Liver (tissue), 9 donors: ENCODE results near the gene SEC22A. TPM values are rescaled to one million over a fixed set of nuclear protein-coding genes. Genes with fewer than 3 reads are reported as not detected.

Source experiments
- DNase-seq: peaks from one replicate; pipeline ENCODE4 v3.0.0-alpha.2; 2017; ENCODE audit warnings: low spot score
- H3K27ac ChIP-seq, 2 donors: one replicate each; pipeline ENCODE4 v1.7.0; 2013; ENCODE audit warnings: inconsistent platforms in 2 of 2, low read length in 2 of 2, control low read depth in 1 of 2, low read depth in 1 of 2, mild to moderate bottlenecking in 1 of 2
- H3K27me3 ChIP-seq, 4 donors: one replicate each; pipeline versions ENCODE4 v1.6.1 to v1.7.0; 2013; ENCODE audit warnings: low read length in 3 of 4, inconsistent platforms in 1 of 4, mild to moderate bottlenecking in 1 of 4, moderate library complexity in 1 of 4; ENCODE audit not compliant: control insufficient read depth in 4 of 4, insufficient read depth in 4 of 4
- H3K36me3 ChIP-seq, 4 donors: one replicate each; pipeline versions ENCODE4 v1.6.1 to v1.7.0; 2013; ENCODE audit warnings: low read length in 3 of 4, mild to moderate bottlenecking in 3 of 4, low read depth in 1 of 4, moderate library complexity in 1 of 4; ENCODE audit not compliant: control insufficient read depth in 4 of 4, insufficient read depth in 3 of 4
- H3K4me1 ChIP-seq, 4 donors: one replicate each; pipeline versions ENCODE4 v1.6.1 to v1.7.0; 2013; ENCODE audit warnings: low read length in 3 of 4, mild to moderate bottlenecking in 3 of 4, moderate library complexity in 1 of 4; ENCODE audit not compliant: control insufficient read depth in 4 of 4, insufficient read depth in 4 of 4
- H3K4me3 ChIP-seq, 3 donors: one replicate each; pipeline versions ENCODE4 v1.6.1 to v1.7.0; 2013; ENCODE audit warnings: low read length in 3 of 3, control low read depth in 1 of 3, low read depth in 1 of 3, mild to moderate bottlenecking in 1 of 3
- H3K9ac ChIP-seq, 2 donors: one replicate each; pipeline ENCODE4 v1.7.0; 2013; ENCODE audit warnings: low read length in 2 of 2, mild to moderate bottlenecking in 2 of 2, moderate library complexity in 2 of 2, control low read depth in 1 of 2, low read depth in 1 of 2
- H3K9me3 ChIP-seq, 4 donors: one replicate each; pipeline versions ENCODE4 v1.6.1 to v1.7.0; 2013; ENCODE audit warnings: low read length in 3 of 4; ENCODE audit not compliant: control insufficient read depth in 4 of 4
- EGR1 ChIP-seq, 2 donors: IDR thresholded peaks; 2 replicates each; pipeline ENCODE4 v1.6.1; 2016 to 2018; ENCODE audit warnings: antibody characterized with exemption in 2 of 2, low read depth in 2 of 2
- FOXA1 ChIP-seq: IDR thresholded peaks from 2 replicates; pipeline ENCODE4 v1.6.1; 2016; ENCODE audit warnings: antibody characterized with exemption
- GABPA ChIP-seq, 2 donors: IDR thresholded peaks in 1 of 2; conservative IDR thresholded peaks in 1 of 2; 2 replicates each; pipeline ENCODE4 v1.6.1; 2016; ENCODE audit warnings: antibody characterized with exemption in 2 of 2, mild to moderate bottlenecking in 1 of 2, moderate library complexity in 1 of 2
- HNF4A ChIP-seq, 2 donors: conservative IDR thresholded peaks; 2 replicates each; pipeline ENCODE4 v1.6.1; 2016; ENCODE audit warnings: antibody characterized with exemption in 2 of 2, mild to moderate bottlenecking in 2 of 2
- HNF4G ChIP-seq: IDR thresholded peaks from 2 replicates; pipeline ENCODE4 v1.6.1; 2016; ENCODE audit warnings: antibody characterized with exemption
- JUND ChIP-seq, 2 donors: IDR thresholded peaks; 2 replicates each; pipeline ENCODE4 v1.6.1; 2016; ENCODE audit warnings: antibody characterized with exemption in 2 of 2
- RAD21 ChIP-seq, 2 donors: IDR thresholded peaks; 2 replicates each; pipeline ENCODE4 v1.6.1; 2016; ENCODE audit warnings: antibody characterized with exemption in 2 of 2, mild to moderate bottlenecking in 2 of 2
- RXRA ChIP-seq, 2 donors: IDR thresholded peaks; 2 replicates each; pipeline ENCODE4 v1.6.1; 2017 to 2018; ENCODE audit warnings: antibody characterized with exemption in 2 of 2, mild to moderate bottlenecking in 1 of 2
- SP1 ChIP-seq: IDR thresholded peaks from 2 replicates; pipeline ENCODE4 v1.6.1; 2018; ENCODE audit warnings: antibody characterized with exemption, mild to moderate bottlenecking
- TAF1 ChIP-seq: conservative IDR thresholded peaks from 2 replicates; pipeline ENCODE4 v1.6.1; 2016; ENCODE audit warnings: antibody characterized with exemption, mild to moderate bottlenecking
- YY1 ChIP-seq: IDR thresholded peaks from 2 replicates; pipeline ENCODE4 v1.6.1; 2016; ENCODE audit warnings: antibody characterized with exemption, mild to moderate bottlenecking
- WGBS: extraction: QIAGEN DNeasy Blood & Tissue Kit; methylation state at CpG from one replicate; pipeline ENCODE4 v1.1.7; 2013; 5-methylcytosine and 5-hydroxymethylcytosine counted together
- polyA plus RNA-seq, 2 donors: library from polyadenylated mRNA; stranded (reverse) in 1 of 2; unstranded in 1 of 2; fragments of 200-250 nt in 1 of 2; fragments of >200 nt in 1 of 2; fragmentation: Nextera tagmentation in 1 of 2; extraction: Ambion mirVana in 1 of 2; gene quantifications; one replicate each; pipeline versions ENCODE4 v1.2.1 to v1.2.3, GENCODE V29; 2013 to 2015
- total RNA-seq, 2 donors: library from RNA; depleted of rRNA; stranded (reverse); fragments of >200 nt; gene quantifications; one replicate each; pipeline ENCODE4 v1.2.3, GENCODE V29; 2014
- TF ChIP-seq, protein P1 (sequence below): IDR thresholded peaks from 2 replicates; pipeline ENCODE4 v1.6.1; 2016; ENCODE audit warnings: antibody characterized with exemption, mild to moderate bottlenecking
- TF ChIP-seq, protein P2 (sequence below): IDR thresholded peaks from 2 replicates; pipeline ENCODE4 v1.6.1; 2016; ENCODE audit warnings: antibody characterized with exemption
- TF ChIP-seq, protein P3 (sequence below): IDR thresholded peaks from 2 replicates; pipeline ENCODE4 v1.6.1; 2016; ENCODE audit warnings: antibody characterized with exemption
- TF ChIP-seq, protein P4 (sequence below): IDR thresholded peaks from 2 replicates; pipeline ENCODE4 v1.6.1; 2016; ENCODE audit warnings: antibody characterized with exemption
- donor health status: healthy.
- donor health status: healthy.
- donor health status: healthy.
- donor health status: healthy.
- donor health status: healthy.

Gene SEC22A
- total and polyA plus RNA-seq, 4 donors = 9.7 to 21.7 (median 16.1) TPM

DNA sequence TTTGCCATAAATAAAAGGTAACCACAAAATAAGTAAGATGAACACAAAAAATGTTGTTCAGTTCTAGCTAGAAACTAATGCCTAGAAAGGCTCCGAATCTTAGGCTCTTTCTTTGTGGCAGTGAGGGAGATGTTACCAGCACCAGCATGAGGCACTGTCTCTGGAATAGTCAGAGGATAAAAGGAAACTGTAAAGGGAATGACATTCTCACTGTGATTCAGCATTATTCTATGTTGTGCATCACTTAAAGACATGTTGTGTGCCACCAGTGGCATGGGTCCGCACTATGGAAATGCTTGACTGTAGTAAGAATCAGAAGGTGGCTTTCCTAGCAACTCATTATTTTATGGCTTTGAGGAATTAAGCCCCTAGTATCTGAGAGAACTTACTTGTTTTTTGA lies 70.8 kb downstream of the SEC22A start (continued):
- TF ChIP-seq, protein P1, sequence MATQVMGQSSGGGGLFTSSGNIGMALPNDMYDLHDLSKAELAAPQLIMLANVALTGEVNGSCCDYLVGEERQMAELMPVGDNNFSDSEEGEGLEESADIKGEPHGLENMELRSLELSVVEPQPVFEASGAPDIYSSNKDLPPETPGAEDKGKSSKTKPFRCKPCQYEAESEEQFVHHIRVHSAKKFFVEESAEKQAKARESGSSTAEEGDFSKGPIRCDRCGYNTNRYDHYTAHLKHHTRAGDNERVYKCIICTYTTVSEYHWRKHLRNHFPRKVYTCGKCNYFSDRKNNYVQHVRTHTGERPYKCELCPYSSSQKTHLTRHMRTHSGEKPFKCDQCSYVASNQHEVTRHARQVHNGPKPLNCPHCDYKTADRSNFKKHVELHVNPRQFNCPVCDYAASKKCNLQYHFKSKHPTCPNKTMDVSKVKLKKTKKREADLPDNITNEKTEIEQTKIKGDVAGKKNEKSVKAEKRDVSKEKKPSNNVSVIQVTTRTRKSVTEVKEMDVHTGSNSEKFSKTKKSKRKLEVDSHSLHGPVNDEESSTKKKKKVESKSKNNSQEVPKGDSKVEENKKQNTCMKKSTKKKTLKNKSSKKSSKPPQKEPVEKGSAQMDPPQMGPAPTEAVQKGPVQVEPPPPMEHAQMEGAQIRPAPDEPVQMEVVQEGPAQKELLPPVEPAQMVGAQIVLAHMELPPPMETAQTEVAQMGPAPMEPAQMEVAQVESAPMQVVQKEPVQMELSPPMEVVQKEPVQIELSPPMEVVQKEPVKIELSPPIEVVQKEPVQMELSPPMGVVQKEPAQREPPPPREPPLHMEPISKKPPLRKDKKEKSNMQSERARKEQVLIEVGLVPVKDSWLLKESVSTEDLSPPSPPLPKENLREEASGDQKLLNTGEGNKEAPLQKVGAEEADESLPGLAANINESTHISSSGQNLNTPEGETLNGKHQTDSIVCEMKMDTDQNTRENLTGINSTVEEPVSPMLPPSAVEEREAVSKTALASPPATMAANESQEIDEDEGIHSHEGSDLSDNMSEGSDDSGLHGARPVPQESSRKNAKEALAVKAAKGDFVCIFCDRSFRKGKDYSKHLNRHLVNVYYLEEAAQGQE = no peak
- TF ChIP-seq JUND (IDR thresholded peaks at IDR 0.05) = no peak

DNA sequence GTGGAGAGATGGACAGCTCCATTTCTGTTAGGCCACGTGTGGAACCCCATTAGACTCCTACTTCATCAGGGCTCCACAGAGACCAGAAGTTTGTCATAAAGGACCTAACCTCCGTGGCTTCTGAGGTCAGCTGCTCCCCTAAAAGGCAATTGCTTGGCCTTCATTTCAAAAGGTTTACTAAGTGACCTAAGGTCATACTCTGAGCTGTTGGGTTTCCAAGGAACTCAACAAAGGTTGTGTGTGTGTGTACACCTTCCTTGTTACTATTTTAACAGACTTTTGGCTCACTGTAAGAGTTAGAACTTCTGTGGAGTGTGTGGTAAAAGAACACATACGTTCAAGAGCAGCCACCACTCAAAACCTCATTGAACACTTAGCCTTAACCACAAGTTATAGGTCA lies 73.9 kb downstream of the SEC22A start:
- TF ChIP-seq, protein P2, sequence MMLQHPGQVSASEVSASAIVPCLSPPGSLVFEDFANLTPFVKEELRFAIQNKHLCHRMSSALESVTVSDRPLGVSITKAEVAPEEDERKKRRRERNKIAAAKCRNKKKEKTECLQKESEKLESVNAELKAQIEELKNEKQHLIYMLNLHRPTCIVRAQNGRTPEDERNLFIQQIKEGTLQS = no peak
- TF ChIP-seq, protein P1 = no peak
- no peak for TF ChIP-seq RAD21 (IDR thresholded peaks at IDR 0.05)
- TF ChIP-seq, protein P3, sequence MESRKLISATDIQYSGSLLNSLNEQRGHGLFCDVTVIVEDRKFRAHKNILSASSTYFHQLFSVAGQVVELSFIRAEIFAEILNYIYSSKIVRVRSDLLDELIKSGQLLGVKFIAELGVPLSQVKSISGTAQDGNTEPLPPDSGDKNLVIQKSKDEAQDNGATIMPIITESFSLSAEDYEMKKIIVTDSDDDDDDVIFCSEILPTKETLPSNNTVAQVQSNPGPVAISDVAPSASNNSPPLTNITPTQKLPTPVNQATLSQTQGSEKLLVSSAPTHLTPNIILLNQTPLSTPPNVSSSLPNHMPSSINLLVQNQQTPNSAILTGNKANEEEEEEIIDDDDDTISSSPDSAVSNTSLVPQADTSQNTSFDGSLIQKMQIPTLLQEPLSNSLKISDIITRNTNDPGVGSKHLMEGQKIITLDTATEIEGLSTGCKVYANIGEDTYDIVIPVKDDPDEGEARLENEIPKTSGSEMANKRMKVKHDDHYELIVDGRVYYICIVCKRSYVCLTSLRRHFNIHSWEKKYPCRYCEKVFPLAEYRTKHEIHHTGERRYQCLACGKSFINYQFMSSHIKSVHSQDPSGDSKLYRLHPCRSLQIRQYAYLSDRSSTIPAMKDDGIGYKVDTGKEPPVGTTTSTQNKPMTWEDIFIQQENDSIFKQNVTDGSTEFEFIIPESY = no peak
- no peak for TF ChIP-seq HNF4A (conservative IDR thresholded peaks at IDR 0.05)
- no peak for TF ChIP-seq HNF4G
- no peak for TF ChIP-seq SP1
- no peak for TF ChIP-seq YY1
- TF ChIP-seq RXRA (IDR thresholded peaks at IDR 0.05) = no peak
- Histone ChIP-seq H3K9me3 (no peaks in the 10 kb centered on the region), H3K4me1 (no peaks in the 10 kb centered on the region), H3K9ac (no peak overlapping the region), H3K27ac (no peak overlapping the region), H3K27me3 (no peaks in the 10 kb centered on the region), H3K36me3 (peaks cover 0 to 5% (median 3%) of the 10 kb centered on the region in 4 donors), H3K4me3 (no peak overlapping the region)
- DNase-seq = no peak
- 88% methylated on average over 3 of the region's 3 CpGs for WGBS

DNA sequence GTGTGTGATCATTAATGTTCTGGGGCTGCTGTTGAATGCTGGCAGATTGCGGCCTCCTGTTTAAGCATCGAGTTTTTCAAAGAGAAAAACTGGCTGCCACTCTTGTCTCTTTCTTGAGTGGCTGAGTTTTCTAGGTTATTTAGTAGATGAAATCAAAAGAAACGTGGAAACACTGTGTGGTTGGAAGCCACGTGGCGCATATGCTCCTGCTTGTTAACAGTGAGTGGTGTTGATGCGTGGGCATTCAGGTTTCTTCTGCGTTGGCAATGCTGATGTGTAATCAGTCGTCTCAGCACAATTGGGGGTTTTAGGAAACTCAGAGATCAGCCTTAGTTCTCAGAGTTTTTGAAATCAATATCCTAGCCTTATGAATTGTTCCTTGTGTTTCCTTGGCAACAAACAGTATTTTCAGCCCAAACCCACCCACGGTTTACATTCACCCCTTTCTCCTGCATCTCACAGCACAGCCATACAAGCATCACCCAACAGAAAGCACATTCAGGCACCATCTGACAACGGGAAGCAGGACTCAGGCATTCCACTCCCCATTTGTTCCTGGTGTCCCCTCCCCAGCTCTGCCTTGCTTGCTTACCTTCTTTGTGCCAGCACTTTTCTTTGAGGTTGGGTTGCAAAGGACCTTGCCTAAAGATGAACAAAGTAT lies 74.7 kb downstream of the SEC22A start:
- DNase-seq = no peak
- no peak overlapping the region for H3K27ac ChIP-seq
- 89% methylated on average over 10 of the region's 10 CpGs for WGBS
- TF ChIP-seq FOXA1 = no peak
- TF ChIP-seq GABPA (IDR thresholded peaks at IDR 0.05 in 1 of 2, conservative IDR thresholded peaks at IDR 0.05 in 1 of 2) = no peak
- TF ChIP-seq TAF1 = no peak
- TF ChIP-seq, protein P2 = no peak
- no peak for TF ChIP-seq EGR1 (IDR thresholded peaks at IDR 0.05; ENCODE audit: low read depth in 2 of 2)
- TF ChIP-seq RAD21 (IDR thresholded peaks at IDR 0.05) = no peak
- no peak for TF ChIP-seq YY1
- TF ChIP-seq HNF4G = no peak
- TF ChIP-seq HNF4A (conservative IDR thresholded peaks at IDR 0.05) = no peak
- TF ChIP-seq, protein P3 = no peak
- TF ChIP-seq RXRA (IDR thresholded peaks at IDR 0.05) = no peak
- TF ChIP-seq, protein P4, sequence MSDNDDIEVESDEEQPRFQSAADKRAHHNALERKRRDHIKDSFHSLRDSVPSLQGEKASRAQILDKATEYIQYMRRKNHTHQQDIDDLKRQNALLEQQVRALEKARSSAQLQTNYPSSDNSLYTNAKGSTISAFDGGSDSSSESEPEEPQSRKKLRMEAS = no peak

More for the DNA sequence above, 74.7 kb downstream of the SEC22A start:
- no peaks in the 10 kb centered on the region for H3K27me3 ChIP-seq
- H3K4me3 ChIP-seq = no peak overlapping the region
- H3K9ac ChIP-seq = no peak overlapping the region
- no peaks in the 10 kb centered on the region for H3K9me3 ChIP-seq
- no peaks in the 10 kb centered on the region for H3K4me1 ChIP-seq
- peaks cover 0 to 4% (median 2%) of the 10 kb centered on the region in 4 donors for H3K36me3 ChIP-seq
